Muscle layer of duodenum (tissue), 2 donors: ENCODE results near the gene NGEF.

Source experiments
- H3K27ac ChIP-seq: one replicate; pipeline ENCODE4 v1.7.0; 2013; ENCODE audit warnings: mild to moderate bottlenecking, low read length
- H3K27me3 ChIP-seq: one replicate; pipeline ENCODE4 v1.7.0; 2013; ENCODE audit warnings: low read depth, mild to moderate bottlenecking, control low read depth, low read length
- H3K36me3 ChIP-seq, 2 donors: one replicate each; pipeline ENCODE4 v1.7.0; 2013; ENCODE audit warnings: low read length in 2 of 2, control low read depth in 1 of 2, mild to moderate bottlenecking in 1 of 2; ENCODE audit not compliant: insufficient read depth in 2 of 2, control insufficient read depth in 1 of 2
- H3K4me1 ChIP-seq, 2 donors: one replicate each; pipeline ENCODE4 v1.7.0; 2013; ENCODE audit warnings: low read length in 2 of 2, mild to moderate bottlenecking in 2 of 2, control low read depth in 1 of 2, moderate library complexity in 1 of 2; ENCODE audit not compliant: insufficient read depth in 2 of 2, control insufficient read depth in 1 of 2
- H3K4me3 ChIP-seq, 2 donors: one replicate each; pipeline ENCODE4 v1.7.0; 2013; ENCODE audit warnings: low read length in 2 of 2, low read depth in 1 of 2, mild to moderate bottlenecking in 1 of 2
- H3K9me3 ChIP-seq, 2 donors: one replicate each; pipeline ENCODE4 v1.7.0; 2013; ENCODE audit warnings: low read length in 2 of 2, control low read depth in 1 of 2, mild to moderate bottlenecking in 1 of 2; ENCODE audit not compliant: control insufficient read depth in 1 of 2
- donor health status: healthy.

NGEF gene

GRCh38 chr2:232984451-232985207 lies 28.4 kb downstream of the NGEF start:
- no peaks in the 10 kb centered on the region for H3K36me3 ChIP-seq
- no peaks in the 10 kb centered on the region for H3K27me3 ChIP-seq
- peaks cover 0 to 3% of the 10 kb centered on the region in 2 donors for H3K4me1 ChIP-seq
- H3K27ac ChIP-seq: no peak overlapping the region
- no peak overlapping the region for H3K4me3 ChIP-seq
- H3K9me3 ChIP-seq: peaks cover 0 to 4% of the 10 kb centered on the region in 2 donors

DNA sequence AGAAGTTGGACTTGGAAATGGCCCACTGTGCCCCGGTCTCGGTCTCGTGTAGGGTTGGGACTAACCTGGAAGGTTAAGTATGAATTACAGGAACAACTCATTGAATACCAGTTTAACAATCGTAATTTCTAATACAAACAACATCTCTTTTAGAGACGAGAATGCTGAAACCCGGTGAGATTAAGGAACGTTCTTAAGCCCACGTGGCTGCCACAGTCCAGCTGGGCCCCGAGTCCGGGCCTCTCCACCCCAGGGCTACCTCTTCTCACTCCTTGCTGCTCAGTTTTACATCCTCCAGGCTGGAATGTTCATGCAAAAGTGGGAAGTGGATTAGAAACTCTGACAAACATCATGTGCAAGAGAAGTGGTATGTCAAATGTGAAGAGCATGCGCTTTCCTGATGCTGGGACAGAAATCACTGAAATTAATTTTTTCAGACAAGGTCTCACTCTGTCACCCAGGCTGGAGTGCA lies 29.4 kb downstream of the NGEF start:
- H3K9me3 ChIP-seq: peaks cover 0 to 4% of the 10 kb centered on the region in 2 donors
- H3K36me3 ChIP-seq: no peaks in the 10 kb centered on the region
- no peak overlapping the region for H3K27ac ChIP-seq
- no peak overlapping the region for H3K4me3 ChIP-seq
- H3K27me3 ChIP-seq: no peaks in the 10 kb centered on the region
- H3K4me1 ChIP-seq: peaks cover 0 to 3% of the 10 kb centered on the region in 2 donors

DNA sequence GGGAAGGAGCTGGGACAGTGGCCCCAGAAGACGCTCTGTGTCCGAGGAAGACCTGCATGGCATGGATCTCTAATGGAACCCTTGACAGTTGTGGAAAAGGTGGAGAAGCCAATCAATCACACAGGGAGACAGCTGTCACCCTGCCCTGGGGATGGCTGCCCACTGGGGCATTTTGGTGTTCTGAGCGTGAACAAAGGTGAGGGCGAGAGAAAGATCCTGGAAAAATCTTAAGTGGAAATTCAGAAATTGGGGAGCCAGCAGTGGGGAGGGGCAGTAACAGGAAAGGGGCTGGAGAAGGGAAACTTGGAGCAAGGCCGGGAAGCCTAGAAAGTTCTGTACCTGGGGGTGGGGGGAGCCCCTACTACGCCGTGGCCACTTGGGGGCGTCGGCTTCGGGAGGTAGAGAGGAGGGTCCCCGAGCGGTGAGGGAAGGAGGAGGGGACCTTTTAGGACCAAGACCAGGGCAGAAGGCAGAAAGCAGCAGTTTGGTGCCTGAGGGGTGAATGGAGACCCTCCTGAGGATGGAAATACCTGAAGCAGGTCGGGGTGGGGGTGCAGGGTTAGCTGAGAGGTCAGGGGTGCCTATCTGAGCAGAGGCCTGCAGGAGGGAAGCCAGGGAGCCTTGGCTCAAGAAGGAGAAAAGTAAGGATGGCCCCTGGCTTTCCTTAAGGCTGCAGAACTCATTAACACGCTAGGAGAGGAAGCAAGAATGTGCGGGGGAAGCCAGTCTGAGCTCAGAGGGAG lies 30.0 kb downstream of the NGEF start:
- no peak overlapping the region for H3K4me3 ChIP-seq
- no peaks in the 10 kb centered on the region for H3K4me1 ChIP-seq

GRCh38 chr2:232981767-232982360 lies 31.2 kb downstream of the NGEF start:
- Histone ChIP-seq H3K4me3 (no peak overlapping the region), H3K4me1 (no peaks in the 10 kb centered on the region), H3K27me3 (no peaks in the 10 kb centered on the region), H3K27ac (no peak overlapping the region), H3K36me3 (no peaks in the 10 kb centered on the region), H3K9me3 (peaks cover 0 to 4% of the 10 kb centered on the region in 2 donors)

More for the DNA sequence above, 30.0 kb downstream of the NGEF start:
- H3K9me3 ChIP-seq: peaks cover 0 to 4% of the 10 kb centered on the region in 2 donors
- no peaks in the 10 kb centered on the region for H3K36me3 ChIP-seq
- H3K27ac ChIP-seq: no peak overlapping the region
- H3K27me3 ChIP-seq: no peaks in the 10 kb centered on the region

- H3K9me3 ChIP-seq: peaks cover 0 to under 1% of the 10 kb centered on the region in 2 donors
- no peak overlapping the region for H3K4me3 ChIP-seq
- no peak overlapping the region for H3K27ac ChIP-seq
- H3K36me3 ChIP-seq: no peaks in the 10 kb centered on the region
- H3K27me3 ChIP-seq: no peaks in the 10 kb centered on the region
- no peaks in the 10 kb centered on the region for H3K4me1 ChIP-seq
These were observed 31.7 kb downstream of the NGEF start for GRCh38 chr2:232981356-232981755.

GRCh38 chr2:232980683-232981082 lies 32.4 kb downstream of the NGEF start:
- H3K36me3 ChIP-seq: no peaks in the 10 kb centered on the region
- no peaks in the 10 kb centered on the region for H3K27me3 ChIP-seq
- no peaks in the 10 kb centered on the region for H3K4me1 ChIP-seq
- no peaks in the 10 kb centered on the region for H3K9me3 ChIP-seq
- H3K4me3 ChIP-seq: no peak overlapping the region
- H3K27ac ChIP-seq: no peak overlapping the region

- H3K27me3 ChIP-seq: no peaks in the 10 kb centered on the region
- no peak overlapping the region for H3K4me3 ChIP-seq
- H3K4me1 ChIP-seq: no peaks in the 10 kb centered on the region
- no peaks in the 10 kb centered on the region for H3K9me3 ChIP-seq
- H3K27ac ChIP-seq: no peak overlapping the region
- H3K36me3 ChIP-seq: no peaks in the 10 kb centered on the region
These were observed 33.1 kb downstream of the NGEF start for GRCh38 chr2:232979871-232980461.

DNA sequence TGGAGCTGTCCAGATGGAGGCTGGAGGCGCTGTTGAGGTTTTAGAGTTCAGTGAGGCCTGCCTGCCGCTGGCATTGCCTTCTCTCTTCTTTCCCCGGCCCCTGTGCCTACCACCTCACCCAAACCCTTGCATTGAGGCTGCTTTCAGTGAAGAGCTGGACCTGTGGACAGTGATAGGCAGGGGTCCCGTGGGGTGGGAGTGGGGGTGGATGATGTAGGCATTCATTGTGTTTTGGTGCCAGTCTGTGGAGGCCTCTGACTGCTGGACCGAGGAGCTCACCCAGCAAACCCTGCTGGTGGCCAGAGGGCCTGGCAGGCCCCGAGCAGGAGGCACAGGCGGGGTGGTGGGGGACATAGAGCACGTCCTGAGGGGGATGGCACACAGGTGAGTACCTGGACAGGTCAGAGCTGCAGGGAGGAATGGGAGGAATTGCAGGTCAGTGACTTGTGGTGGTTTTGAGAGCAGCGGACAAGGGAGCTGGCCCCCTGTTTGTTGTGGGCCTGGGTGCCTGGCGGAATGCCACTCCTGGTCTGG lies 35.6 kb downstream of the NGEF start:
- no peaks in the 10 kb centered on the region for H3K36me3 ChIP-seq
- no peak overlapping the region for H3K27ac ChIP-seq
- no peaks in the 10 kb centered on the region for H3K4me1 ChIP-seq
- H3K9me3 ChIP-seq: peaks cover 0 to 6% of the 10 kb centered on the region in 2 donors
- H3K4me3 ChIP-seq: no peak overlapping the region
- no peaks in the 10 kb centered on the region for H3K27me3 ChIP-seq

DNA sequence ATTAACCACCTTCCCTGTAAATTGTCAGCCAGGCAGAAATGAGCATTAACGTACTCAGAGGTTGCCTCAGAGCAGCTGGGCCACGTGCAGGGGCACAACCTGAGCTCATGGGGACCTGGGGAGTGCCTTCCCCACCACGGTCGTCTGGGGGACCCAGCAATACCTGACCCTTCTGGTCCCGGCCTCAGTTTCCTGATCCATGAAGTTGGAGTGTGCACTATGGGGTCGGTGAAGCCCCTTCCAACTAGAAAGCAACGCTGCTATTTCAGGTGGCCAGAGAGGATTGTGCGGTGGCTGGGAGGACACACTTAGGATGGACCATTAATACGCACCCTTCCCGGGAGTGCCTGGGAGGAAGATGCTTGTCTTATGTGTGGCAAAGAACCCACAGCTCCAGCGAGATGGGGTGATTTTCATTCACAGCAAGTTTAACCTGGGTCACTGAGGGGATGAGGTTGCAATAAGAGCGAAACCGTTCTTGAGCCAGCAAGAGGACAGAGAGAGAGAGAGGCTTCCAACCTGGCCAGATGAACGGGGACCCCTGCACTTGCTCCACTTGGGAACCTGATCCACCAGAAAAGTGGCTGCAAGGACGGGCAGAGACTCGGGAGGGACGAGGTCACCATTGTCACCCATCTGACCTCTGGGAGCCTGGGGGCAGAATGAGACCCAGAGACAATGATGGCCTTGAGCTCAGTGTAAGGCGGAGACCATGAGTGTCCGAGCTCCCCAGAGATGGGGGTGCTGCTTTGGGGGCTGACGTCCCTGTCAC lies 36.2 kb downstream of the NGEF start:
- H3K27me3 ChIP-seq: no peaks in the 10 kb centered on the region
- H3K4me3 ChIP-seq: no peak overlapping the region
- no peaks in the 10 kb centered on the region for H3K36me3 ChIP-seq

GRCh38 chr2:232976176-232976575 lies 36.9 kb downstream of the NGEF start:
- Histone ChIP-seq H3K27ac (no peak overlapping the region), H3K4me3 (no peak overlapping the region), H3K27me3 (no peaks in the 10 kb centered on the region), H3K9me3 (peaks cover 0 to 6% of the 10 kb centered on the region in 2 donors), H3K4me1 (no peaks in the 10 kb centered on the region), H3K36me3 (no peaks in the 10 kb centered on the region)

More for the DNA sequence above, 36.2 kb downstream of the NGEF start:
- Histone ChIP-seq H3K4me1 (no peaks in the 10 kb centered on the region), H3K27ac (no peak overlapping the region), H3K9me3 (peaks cover 0 to 6% of the 10 kb centered on the region in 2 donors)
